Activated CD8-positive, alpha-beta memory T cell treated with anti-CD3 and anti-CD28 coated beads for 4 hours (primary cell): ENCODE data around the gene SLC4A3.

Experiments
- DNase-seq, 2 donors: peaks; one replicate each; pipeline ENCODE4 v3.0.0-alpha.2; 2020; ENCODE audit warnings: low read depth in 2 of 2

Gene SLC4A3

GRCh38 chr2:219627103-219628100 is at the start of gene SLC4A3:
SLC4A3 (plus strand) TSS chr2:219627630; CDS start chr2:219627993, 363 bp downstream.
- no peak for DNase-seq

DNA sequence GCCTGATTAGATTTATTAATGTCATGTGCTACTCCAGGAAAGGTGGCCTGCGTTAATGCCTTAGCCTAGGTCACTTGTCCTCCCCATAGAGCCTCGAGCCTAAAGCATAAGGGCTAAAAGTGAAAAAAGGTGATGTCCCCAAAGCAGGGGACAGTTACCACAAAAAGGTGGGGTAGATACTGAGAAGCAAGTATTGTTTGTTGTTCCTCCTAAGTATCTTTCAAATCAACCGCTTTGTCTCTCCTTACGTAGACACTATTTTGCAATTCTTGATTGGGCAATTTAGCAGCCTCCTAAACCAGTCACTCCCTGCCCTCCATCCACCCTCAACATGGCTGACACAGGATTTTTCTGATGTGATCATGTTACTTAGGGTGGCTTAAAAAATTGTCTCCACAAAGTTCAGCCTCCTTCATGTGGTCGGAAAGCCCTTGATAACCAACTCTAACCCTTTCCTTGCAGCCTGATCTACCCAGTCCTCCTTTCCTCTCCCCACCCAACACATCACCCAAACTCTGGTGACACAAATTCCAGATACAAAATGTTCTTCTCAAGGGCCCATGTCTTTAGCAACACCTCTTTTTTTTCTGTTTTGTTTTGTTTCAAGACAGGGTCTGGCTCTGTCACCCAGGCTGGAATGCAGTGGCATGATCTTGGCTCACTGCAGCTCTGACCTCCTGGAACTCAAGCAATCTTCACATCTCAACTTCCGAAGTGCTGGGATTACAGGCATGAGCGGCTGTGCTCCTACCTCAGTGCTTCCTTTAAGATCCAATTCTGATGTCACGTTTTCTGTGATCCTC is 48.4 kb upstream of the SLC4A3 start:
- no peak for DNase-seq

- no peak for DNase-seq
Observed at GRCh38 chr2:219581346-219581745, 46.1 kb upstream of the SLC4A3 start.

GRCh38 chr2:219591091-219591490 is 36.3 kb upstream of the SLC4A3 start:
- no peak for DNase-seq

DNA sequence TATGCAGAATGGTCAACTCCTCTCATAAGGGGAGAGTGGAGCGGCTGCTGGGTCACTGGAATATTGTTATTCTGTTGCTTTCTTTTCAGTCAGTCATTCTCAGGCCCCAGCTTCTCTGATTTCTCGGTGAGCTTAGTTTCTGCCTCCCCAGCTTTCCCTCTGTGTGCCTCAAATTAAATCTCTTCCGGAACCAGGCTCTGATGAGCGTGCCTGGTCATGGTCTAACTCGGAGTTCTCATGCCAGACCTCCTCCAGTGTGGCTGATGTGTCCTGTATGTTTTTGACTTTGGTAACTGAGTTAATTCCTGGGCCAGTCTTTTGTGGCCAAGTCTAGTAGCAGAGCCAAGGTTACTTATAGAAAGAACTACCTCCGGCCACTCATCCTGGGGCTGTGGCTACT is 34.7 kb upstream of the SLC4A3 start:
- no peak for DNase-seq

DNA sequence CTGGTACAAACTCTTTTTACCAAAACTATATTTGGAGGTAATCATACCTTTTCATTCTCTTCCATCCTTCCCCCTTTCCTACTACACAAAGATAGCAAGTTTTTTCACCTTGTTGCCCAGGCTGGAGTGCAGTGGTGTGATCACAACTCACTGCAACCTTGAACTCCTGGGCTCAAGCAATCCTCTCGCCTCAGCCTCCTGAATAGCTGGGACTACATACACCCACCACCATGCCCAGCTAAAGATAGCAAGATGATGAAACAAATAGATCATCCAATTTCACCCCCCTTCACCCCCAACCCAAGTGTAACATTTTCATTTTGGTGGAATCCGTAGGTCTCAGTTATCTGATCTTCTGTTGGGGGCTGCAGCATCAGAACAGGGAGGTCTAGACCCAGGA is 34.3 kb upstream of the SLC4A3 start:
- no peak for DNase-seq

DNA sequence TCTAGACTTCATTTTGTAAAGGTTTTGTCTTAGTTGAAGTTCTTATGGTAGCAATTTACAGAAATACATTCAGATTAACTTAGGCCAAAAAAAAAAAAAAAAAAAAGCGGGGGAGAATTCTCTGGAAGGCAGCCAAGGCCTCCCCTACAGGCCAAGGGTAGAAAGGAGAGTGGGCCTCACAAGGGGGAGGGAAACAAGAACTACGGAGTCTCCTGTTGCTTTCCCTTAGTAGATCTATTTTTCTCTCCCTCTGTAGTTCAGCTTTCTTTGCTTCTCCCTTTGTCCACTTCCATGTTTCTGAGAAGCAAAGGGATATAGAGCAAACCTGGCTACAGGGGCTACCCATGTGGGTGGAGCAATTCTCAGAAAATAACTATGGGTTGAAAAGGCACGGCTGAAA is 32.2 kb upstream of the SLC4A3 start:
- DNase-seq, result no peak

DNA sequence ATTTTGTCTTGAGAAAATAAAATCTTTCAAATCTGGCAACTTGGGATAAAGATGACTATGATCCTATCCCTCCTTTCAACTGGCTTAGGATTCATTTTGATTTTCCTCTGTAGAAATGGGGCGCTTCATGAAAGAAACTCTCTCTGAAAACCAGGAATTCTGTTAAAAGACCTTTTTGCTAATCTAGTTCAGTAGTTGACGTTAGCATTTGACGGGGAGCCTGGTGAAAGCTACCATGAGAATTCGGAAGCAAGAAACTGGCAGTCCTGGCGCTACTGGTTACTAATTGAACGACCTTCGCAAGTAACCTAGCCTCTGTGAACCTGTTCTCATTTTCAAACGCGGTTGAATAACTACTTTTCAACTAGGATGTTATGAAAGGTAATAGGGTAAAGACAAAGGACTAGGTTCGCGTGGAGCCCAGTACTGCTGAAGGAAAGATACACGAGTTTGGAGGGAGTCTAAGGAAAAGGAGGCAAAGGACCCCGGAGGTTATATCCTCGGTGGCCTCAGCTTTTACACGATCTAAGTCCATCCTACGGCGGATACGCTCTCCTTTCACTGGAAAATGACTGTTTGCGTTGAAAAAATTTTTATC is 30.4 kb upstream of the SLC4A3 start:
- DNase-seq, result no peak

GRCh38 chr2:219597552-219598307 is 29.7 kb upstream of the SLC4A3 start, which contains the start of gene STK11IP:
STK11IP (plus strand) TSS chr2:219597857; CDS start chr2:219598120, 263 bp downstream.
- peak; percentile 81 to 82 for DNase-seq

DNA sequence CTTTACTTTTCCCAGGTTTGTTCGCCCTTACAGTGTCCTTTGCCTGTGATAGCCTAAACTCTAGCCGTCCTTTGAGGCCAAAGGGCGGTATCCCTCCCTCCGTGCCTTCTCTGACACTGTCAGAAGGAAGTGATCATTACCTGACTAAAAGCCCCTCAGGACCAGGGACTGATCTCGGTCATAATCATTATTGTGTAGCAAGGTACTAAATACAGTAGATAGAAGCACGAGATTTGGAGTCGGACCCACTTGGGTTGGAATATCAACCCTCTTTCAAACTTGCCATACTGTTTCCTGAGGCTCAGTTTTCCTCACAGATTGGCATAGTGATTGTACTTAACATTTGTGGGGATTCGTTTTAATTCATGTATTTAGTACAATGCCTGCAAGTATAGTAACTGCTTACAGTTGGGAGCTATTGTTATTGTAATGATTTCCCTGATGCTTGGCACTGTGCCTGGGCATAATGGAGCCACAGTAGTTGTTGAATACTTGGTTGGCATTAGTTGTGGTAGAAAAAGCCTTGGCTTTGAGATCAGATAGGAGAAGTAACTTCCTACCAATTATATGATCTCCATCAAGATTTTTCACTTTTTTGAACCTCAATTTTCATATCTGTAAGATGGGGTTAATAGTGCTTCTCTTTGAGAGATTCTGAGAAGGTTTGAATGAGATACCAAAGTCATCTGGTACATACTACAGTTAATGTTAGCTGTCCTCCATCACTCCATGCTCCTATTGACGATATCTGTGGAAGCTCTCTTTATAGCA is 28.9 kb upstream of the SLC4A3 start:
- DNase-seq, result no peak

DNA sequence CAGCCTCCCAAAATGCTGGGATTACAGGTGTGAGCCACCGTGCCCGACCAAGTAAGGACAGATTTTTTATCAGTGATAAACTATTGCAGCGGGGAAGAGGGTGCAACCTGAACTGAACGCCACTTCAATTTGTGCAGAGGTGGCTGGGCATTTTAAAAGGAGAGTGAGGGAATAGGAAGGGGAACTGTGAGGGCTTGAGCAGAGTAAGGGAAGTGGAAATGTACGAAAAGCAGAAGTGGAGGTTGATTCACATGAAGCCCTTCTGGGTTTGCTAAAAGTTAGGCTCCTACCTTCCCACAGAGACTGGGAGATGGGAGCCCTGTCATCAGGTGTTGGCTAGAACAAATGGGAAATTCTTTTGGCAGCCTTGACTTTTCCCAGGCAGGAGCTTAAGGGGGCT is 23.7 kb upstream of the SLC4A3 start:
- DNase-seq, result no peak

- DNase-seq, result no peak
Observed at GRCh38 chr2:219605607-219605954, 21.8 kb upstream of the SLC4A3 start.

DNA sequence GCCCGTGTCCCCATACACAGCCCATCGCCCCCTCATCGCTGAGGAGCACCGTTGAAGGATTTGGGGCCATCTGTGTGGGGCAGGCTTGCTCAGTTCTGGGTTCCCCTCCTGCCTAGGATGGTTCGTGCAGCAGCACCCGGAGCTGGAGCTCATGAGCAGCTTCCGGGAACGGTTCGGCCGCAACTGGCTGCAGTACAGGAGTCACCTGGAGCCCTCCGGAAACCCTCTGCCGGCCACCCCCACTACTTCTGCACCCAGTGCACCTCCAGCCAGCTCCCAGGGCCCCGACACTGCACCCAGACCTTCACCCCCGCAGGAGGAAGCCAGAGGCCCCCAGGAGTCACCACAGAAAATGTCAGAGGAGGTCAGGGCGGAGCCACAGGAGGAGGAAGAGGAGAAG is 19.5 kb upstream of the SLC4A3 start:
- DNase-seq, result no peak

DNA sequence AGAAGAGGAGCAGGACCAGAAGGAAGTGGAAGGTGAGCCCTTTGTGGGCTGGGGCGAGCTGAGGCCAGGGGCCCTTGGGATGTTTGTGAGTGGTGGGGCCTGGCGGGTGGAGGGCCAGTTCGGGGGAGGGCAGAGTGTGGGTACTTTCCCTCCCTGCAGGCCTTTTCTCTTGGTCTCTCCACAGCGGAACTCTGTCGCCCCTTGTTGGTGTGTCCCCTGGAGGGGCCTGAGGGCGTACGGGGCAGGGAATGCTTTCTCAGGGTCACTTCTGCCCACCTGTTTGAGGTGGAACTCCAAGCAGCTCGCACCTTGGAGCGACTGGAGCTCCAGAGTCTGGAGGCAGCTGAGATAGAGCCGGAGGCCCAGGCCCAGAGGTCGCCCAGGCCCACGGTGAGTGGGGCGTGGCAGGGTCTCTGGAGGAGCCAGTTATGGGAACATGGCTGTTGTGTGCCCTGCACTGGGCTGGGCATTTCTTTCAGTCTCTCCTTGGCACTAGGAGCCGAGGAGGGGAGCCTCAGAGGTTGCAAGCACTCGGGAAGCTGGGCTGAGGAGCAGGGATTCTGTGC is 18.9 kb upstream of the SLC4A3 start:
- no peak for DNase-seq

DNA sequence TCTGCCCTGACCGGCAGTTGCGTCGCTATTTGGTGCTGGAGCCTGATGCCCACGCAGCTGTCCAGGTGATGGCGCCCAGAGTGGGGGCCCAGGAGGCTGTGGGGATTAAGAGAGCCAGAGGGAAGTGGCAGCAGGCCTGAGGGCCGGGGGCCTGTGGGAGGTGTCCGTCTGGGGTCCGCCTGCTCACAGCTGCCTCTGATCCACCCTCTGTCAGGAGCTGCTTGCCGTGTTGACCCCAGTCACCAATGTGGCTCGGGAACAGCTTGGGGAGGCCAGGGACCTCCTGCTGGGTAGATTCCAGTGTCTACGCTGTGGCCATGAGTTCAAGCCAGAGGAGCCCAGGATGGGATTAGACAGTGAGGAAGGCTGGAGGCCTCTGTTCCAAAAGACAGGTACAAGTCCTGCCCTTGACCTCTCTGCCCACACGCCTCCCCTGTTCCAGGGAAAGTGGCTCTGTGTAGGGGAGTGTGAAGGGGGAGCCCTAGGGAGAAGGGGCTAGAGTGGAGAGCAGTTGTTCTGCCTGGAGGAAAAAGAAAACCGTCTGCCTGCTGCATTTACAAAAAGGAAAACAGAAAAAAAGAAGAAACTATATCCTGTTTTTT is 18.2 kb upstream of the SLC4A3 start:
- no peak for DNase-seq

DNA sequence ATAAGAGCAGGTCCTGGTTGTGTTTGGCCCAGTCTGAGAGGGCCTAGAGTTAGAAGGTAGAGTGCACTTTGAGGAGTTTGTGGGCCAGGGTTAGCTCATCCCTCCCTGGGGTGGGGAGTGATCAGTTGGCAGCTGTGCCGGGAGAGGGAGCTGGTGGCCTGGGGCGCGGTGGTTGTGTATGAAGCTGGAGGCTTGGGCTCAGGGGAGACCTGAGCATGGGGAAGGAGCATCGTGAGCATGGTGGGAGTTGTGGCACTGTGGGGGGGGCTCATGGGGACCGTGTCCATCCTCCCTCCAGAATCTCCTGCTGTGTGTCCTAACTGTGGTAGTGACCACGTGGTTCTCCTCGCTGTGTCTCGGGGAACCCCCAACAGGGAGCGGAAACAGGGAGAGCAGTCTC is 16.1 kb upstream of the SLC4A3 start:
- DNase-seq, result no peak

GRCh38 chr2:219611866-219612576 is 15.4 kb upstream of the SLC4A3 start:
- no peak for DNase-seq

DNA sequence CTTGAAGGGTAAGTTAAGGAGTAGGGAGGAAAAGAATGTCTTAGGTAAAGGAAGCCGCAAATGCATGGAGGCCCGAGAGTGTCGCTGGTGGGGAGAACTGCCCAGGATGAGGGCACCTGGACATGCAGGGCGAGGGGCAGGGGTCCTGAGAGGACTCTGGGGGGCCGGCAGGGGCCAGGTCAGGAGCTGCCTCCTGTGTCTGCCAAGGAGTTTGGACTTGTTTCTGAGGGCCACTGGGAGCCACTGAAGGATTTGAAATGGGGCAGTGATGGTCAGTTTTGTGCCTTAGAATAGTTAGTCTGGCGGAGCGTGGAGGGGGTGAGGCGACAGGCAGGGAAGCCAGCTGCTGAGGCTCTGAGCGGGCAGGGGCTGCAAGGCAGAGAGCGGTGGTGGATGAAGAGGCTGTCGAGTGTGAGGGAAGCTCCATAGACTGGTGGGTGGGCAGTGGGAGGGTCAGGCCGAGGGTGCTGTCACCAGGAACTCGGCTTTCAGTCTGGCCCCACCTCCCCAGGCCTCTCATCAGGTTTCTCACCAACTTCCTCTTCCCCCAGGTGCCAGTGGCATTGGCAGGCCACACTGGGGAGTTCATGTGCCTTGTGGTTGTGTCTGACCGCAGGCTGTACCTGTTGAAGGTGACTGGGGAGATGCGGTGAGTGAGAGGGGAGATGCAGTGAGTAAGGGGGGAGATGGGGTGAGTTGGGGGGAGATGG is 14.7 kb upstream of the SLC4A3 start:
- DNase-seq, result no peak
